ENCODE results near the gene GLTPD2.

DNA sequence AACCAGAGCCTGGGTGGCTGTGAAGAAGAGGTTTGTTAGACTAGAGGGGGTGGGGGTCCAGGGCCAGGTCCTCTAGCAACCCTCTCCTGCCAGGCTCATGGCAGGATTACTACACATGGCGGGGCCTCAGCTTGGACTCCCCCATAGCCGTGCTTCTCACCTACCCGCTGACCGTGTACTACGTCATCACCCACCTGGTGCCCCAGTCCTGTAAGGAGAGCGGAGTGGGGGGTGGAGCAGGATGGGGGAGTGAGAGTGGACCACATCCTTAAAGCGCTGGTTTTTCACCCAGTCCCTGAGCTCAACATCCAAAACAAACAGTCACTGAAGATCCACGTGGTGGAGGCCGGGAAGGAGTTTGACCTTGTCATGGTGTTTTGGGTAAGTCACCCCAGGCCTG is 44.9 kb upstream of the GLTPD2 start:
- TF ChIP-seq, protein P1, sequence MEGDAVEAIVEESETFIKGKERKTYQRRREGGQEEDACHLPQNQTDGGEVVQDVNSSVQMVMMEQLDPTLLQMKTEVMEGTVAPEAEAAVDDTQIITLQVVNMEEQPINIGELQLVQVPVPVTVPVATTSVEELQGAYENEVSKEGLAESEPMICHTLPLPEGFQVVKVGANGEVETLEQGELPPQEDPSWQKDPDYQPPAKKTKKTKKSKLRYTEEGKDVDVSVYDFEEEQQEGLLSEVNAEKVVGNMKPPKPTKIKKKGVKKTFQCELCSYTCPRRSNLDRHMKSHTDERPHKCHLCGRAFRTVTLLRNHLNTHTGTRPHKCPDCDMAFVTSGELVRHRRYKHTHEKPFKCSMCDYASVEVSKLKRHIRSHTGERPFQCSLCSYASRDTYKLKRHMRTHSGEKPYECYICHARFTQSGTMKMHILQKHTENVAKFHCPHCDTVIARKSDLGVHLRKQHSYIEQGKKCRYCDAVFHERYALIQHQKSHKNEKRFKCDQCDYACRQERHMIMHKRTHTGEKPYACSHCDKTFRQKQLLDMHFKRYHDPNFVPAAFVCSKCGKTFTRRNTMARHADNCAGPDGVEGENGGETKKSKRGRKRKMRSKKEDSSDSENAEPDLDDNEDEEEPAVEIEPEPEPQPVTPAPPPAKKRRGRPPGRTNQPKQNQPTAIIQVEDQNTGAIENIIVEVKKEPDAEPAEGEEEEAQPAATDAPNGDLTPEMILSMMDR (conservative IDR thresholded peaks at IDR 0.05; ENCODE audit: low read depth in 2 of 2), result no peak
- TF ChIP-seq POLR2AphosphoS5 (IDR thresholded peaks at IDR 0.05; ENCODE audit: low read depth), result no peak

Data from GM23338 (cell line).